ENCODE results near the gene SCN1A. TPM values are rescaled to one million over a fixed set of nuclear protein-coding genes. Genes with fewer than 3 reads are reported as not detected.

The SCN1A gene
- total and polyA plus RNA-seq, 2 of the 8 experiments (the other 6 are each of a cell fraction or from before 2014, with no cell fraction given) = 0.18 to 1.9 TPM

GRCh38 chr2:165961818-165962217 is 166.0 kb downstream of the SCN1A start:
- Histone ChIP-seq H4K91ac (replicated peaks; ENCODE audit: insufficient read length, low read length) (no peak overlapping the region), H2BK15ac (ENCODE audit: low read length) (no peak overlapping the region), H4K8ac (ENCODE audit: extremely low read depth, insufficient read depth, low read length) (no peak overlapping the region), H2AFZ (ENCODE audit: low read length) (no peak overlapping the region), H3K18ac (ENCODE audit: extremely low read depth, low read length) (no peak overlapping the region), H3K27me3 (replicated peaks in 1 of 4; ENCODE audit: control insufficient read depth in 3 of 4, extremely low read depth in 1 of 4, insufficient read depth in 3 of 4, low read length in 3 of 4) (no peaks in the 10 kb centered on the region), H3K27ac (ENCODE audit: low read depth, low read length) (no peak overlapping the region), H4K20me1 (replicated peaks in 1 of 2; ENCODE audit: control insufficient read depth in 1 of 2, insufficient read depth in 2 of 2, low read length in 2 of 2) (no peaks in the 10 kb centered on the region), H3K4me2 (ENCODE audit: insufficient read depth in 1 of 2, low read depth in 2 of 2, low read length in 2 of 2) (no peak overlapping the region), H3K79me1 (ENCODE audit: low read depth, low read length) (no peaks in the 10 kb centered on the region), H2AK5ac (ENCODE audit: low read depth, low read length) (no peak overlapping the region), H3K14ac (ENCODE audit: insufficient read length) (no peak overlapping the region), H2BK5ac (ENCODE audit: low read depth, low read length) (no peak overlapping the region), H3K23ac (ENCODE audit: insufficient read length) (no peak overlapping the region), H3K9me3 (ENCODE audit: insufficient read depth in 2 of 2, low read depth in 1 of 2, low read length in 1 of 2) (peaks cover 0 to 7% of the 10 kb centered on the region in 2 experiments; a peak in 2 of 4 replicates), H2BK20ac (ENCODE audit: low read length) (no peak overlapping the region), H2BK12ac (ENCODE audit: low read depth, low read length) (no peak overlapping the region), H3K56ac (replicated peaks; ENCODE audit: insufficient read length, low read depth, low read length) (no peak overlapping the region), H3K79me2 (ENCODE audit: control insufficient read depth in 1 of 2, insufficient read depth in 2 of 2, low read length in 2 of 2) (no peaks in the 10 kb centered on the region), H3K9ac (replicated peaks in 1 of 4; ENCODE audit: extremely low read depth in 1 of 4, low read depth in 3 of 4, low read length in 3 of 4) (no peak overlapping the region), H3K4me1 (replicated peaks in 1 of 4; ENCODE audit: control insufficient read depth in 3 of 4, insufficient read depth in 4 of 4, low read length in 3 of 4) (no peaks in the 10 kb centered on the region), H3K23me2 (ENCODE audit: low read depth, low read length) (no peaks in the 10 kb centered on the region), H2BK120ac (replicated peaks; ENCODE audit: low read depth, low read length) (no peak overlapping the region), H3K36me3 (ENCODE audit: control insufficient read depth in 2 of 4, insufficient read depth in 4 of 4, low read length in 3 of 4) (peaks cover 0 to 6% (median 0%) of the 10 kb centered on the region in 4 experiments; a peak in 2 of 8 replicates), H4K5ac (ENCODE audit: insufficient read length, low read depth, low read length) (no peak overlapping the region), H3K4me3 (ENCODE audit: extremely low read depth in 1 of 4, insufficient read depth in 2 of 4, low read depth in 3 of 4, low read length in 4 of 4) (no peak overlapping the region), H3K4ac (replicated peaks; ENCODE audit: insufficient read length, low read depth, low read length) (no peak overlapping the region)
- DNase-seq (ENCODE audit: low read depth in 1 of 2, low spot score in 2 of 2) = no peak
- no peak for FAIRE-seq
- CTCF ChIA-PET (ENCODE audit: partially characterized antibody) = interaction anchor here (0.7 kb wide), 1 partner anchor 39 kb away, joined by 3 read pairs; no protein-coding TSS in a partner anchor
- WGBS, 2 experiments (ENCODE audit: extremely low coverage in 1 of 2, insufficient coverage in 1 of 2, insufficient read length in 1 of 2, insufficient replicate concordance in 2 of 2, low coverage in 1 of 2, low lambda C conversion rate in 2 of 2, missing lambda C conversion rate in 1 of 2) = 96% methylated on average over 4 of the region's 4 CpGs; no CpG with 5 or more reads in 1 of the 2 experiments
- POLR2A ChIA-PET (ENCODE audit: partially characterized antibody) = no interaction called here
- TF ChIP-seq POU5F1 (IDR thresholded peaks at IDR 0.05; ENCODE audit: low read depth, low read length) = no peak
- TF ChIP-seq SP1 (IDR thresholded peaks at IDR 0.05; ENCODE audit: low read depth, low read length) = no peak
- no peak for TF ChIP-seq GTF2F1 (IDR thresholded peaks at IDR 0.05; ENCODE audit: borderline replicate concordance, low read depth, low read length)
- no peak for TF ChIP-seq CBX5 (IDR thresholded peaks at IDR 0.05; ENCODE audit: low read depth, low read length)
- TF ChIP-seq GABPA (IDR thresholded peaks at IDR 0.05; ENCODE audit: borderline replicate concordance, insufficient read depth, low read length) = no peak
- no peak for TF ChIP-seq ZNF274 (IDR thresholded peaks at IDR 0.05; ENCODE audit: borderline replicate concordance, extremely low read depth, low read length)
- TF ChIP-seq SUZ12 (IDR thresholded peaks at IDR 0.05; ENCODE audit: low read length) = no peak
- TF ChIP-seq RBBP5 (IDR thresholded peaks at IDR 0.05; ENCODE audit: borderline replicate concordance, low read depth, low read length) = no peak
- TF ChIP-seq, protein P1, sequence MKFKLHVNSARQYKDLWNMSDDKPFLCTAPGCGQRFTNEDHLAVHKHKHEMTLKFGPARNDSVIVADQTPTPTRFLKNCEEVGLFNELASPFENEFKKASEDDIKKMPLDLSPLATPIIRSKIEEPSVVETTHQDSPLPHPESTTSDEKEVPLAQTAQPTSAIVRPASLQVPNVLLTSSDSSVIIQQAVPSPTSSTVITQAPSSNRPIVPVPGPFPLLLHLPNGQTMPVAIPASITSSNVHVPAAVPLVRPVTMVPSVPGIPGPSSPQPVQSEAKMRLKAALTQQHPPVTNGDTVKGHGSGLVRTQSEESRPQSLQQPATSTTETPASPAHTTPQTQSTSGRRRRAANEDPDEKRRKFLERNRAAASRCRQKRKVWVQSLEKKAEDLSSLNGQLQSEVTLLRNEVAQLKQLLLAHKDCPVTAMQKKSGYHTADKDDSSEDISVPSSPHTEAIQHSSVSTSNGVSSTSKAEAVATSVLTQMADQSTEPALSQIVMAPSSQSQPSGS (IDR thresholded peaks at IDR 0.05; ENCODE audit: low read length) = no peak
- TF ChIP-seq JUND (IDR thresholded peaks at IDR 0.05; ENCODE audit: low read length) = no peak
- no peak for TF ChIP-seq SP4 (IDR thresholded peaks at IDR 0.05; ENCODE audit: low read length)
- TF ChIP-seq RFX5 (IDR thresholded peaks at IDR 0.05; ENCODE audit: borderline replicate concordance, low read depth, low read length) = no peak
- TF ChIP-seq PHF8 (conservative IDR thresholded peaks at IDR 0.05; ENCODE audit: low read depth, low read length) = no peak
- no peak for TF ChIP-seq SRF (IDR thresholded peaks at IDR 0.05; ENCODE audit: low read depth, low read length)
